Activated T-helper 2 cell treated with anti-CD3 and anti-CD28 coated beads, Interferon-gamma antibody, Interleukin-2, Interleukin-4, amounts not matched to agents 10 μg/mL and 5 μg/mL and 100 μg/mL, durations not matched to agents 14 hours and 24 hours and 36 hours (primary cell): ENCODE data around the gene TLE3. TPM values are rescaled to one million over a fixed set of nuclear protein-coding genes. Genes with fewer than 3 reads are reported as not detected.

ENCODE experiments used
- DNase-seq: peaks from one replicate; pipeline ENCODE4 v3.0.0; 2021; ENCODE audit warnings: low spot score
- H3K27ac Mint-ChIP-seq: one replicate; pipeline ENCODE4 v1.8.0; 2021; ENCODE audit warnings: mixed read lengths
- H3K27me3 Mint-ChIP-seq: one replicate; pipeline ENCODE4 v1.8.0; 2021; ENCODE audit warnings: low read depth, mixed read lengths
- H3K36me3 Mint-ChIP-seq: one replicate; pipeline ENCODE4 v1.8.0; 2021; ENCODE audit warnings: low read depth, mixed read lengths
- H3K4me1 Mint-ChIP-seq: one replicate; pipeline ENCODE4 v1.8.0; 2021; ENCODE audit warnings: low read depth, mixed read lengths
- H3K4me3 Mint-ChIP-seq: one replicate; pipeline ENCODE4 v1.8.0; 2021; ENCODE audit warnings: low read depth, mild to moderate bottlenecking, moderate library complexity, mixed read lengths
- H3K9me3 Mint-ChIP-seq: one replicate; pipeline ENCODE4 v1.8.0; 2021; ENCODE audit warnings: mixed read lengths
- intact Hi-C: fragments of 100-400 bp; cut with micrococcal nuclease; formaldehyde crosslinking; loops from one replicate; pipeline ENCODE4 v1.15.1; 2023
- total RNA-seq: library from RNA; stranded (reverse); gene quantifications from 2 replicates; pipeline ENCODE4 v1.2.3, GENCODE V29; 2022

TLE3 gene
- total RNA-seq, 1 donor from 2014 or later, result 102 TPM

GRCh38 chr15:70050970-70051369 is 46.7 kb downstream of the TLE3 start:
- Mint-ChIP-seq H3K27ac (no peak overlapping the region), H3K36me3 (peaks cover 65% of the 10 kb centered on the region), H3K4me1 (no peaks in the 10 kb centered on the region), H3K27me3 (no peaks in the 10 kb centered on the region), H3K9me3 (no peaks in the 10 kb centered on the region), H3K4me3 (no peak overlapping the region)
- intact Hi-C loops, result no loop called here
- DNase-seq, result no peak

GRCh38 chr15:70050441-70050840 is 47.3 kb downstream of the TLE3 start:
- peaks cover 59% of the 10 kb centered on the region for H3K36me3 Mint-ChIP-seq

GRCh38 chr15:70049701-70050301 is 47.9 kb downstream of the TLE3 start:
- no peaks in the 10 kb centered on the region for H3K27me3 Mint-ChIP-seq
- no peak for DNase-seq
- H3K4me1 Mint-ChIP-seq, result no peaks in the 10 kb centered on the region
- intact Hi-C loops, result no loop called here
- H3K9me3 Mint-ChIP-seq, result no peaks in the 10 kb centered on the region
- no peak overlapping the region for H3K4me3 Mint-ChIP-seq
- no peak overlapping the region for H3K27ac Mint-ChIP-seq
- H3K36me3 Mint-ChIP-seq, result peaks cover 54% of the 10 kb centered on the region

More at GRCh38 chr15:70050441-70050840, 47.3 kb downstream of the TLE3 start:
- Mint-ChIP-seq H3K4me3 (no peak overlapping the region), H3K9me3 (no peaks in the 10 kb centered on the region), H3K27ac (no peak overlapping the region), H3K27me3 (no peaks in the 10 kb centered on the region), H3K4me1 (no peaks in the 10 kb centered on the region)
- intact Hi-C loops, result no loop called here
- no peak for DNase-seq

- intact Hi-C loops, result no loop called here
- Mint-ChIP-seq H3K27me3 (no peaks in the 10 kb centered on the region), H3K4me1 (no peaks in the 10 kb centered on the region), H3K4me3 (no peak overlapping the region), H3K9me3 (no peaks in the 10 kb centered on the region), H3K27ac (no peak overlapping the region), H3K36me3 (peaks cover 45% of the 10 kb centered on the region)
- DNase-seq, result no peak
Observed at GRCh38 chr15:70048578-70049514, 48.9 kb downstream of the TLE3 start.

GRCh38 chr15:70048198-70048565 is 49.5 kb downstream of the TLE3 start:
- Mint-ChIP-seq H3K36me3 (peaks cover 41% of the 10 kb centered on the region), H3K4me1 (no peaks in the 10 kb centered on the region), H3K9me3 (no peaks in the 10 kb centered on the region), H3K27ac (no peak overlapping the region), H3K4me3 (no peak overlapping the region), H3K27me3 (no peaks in the 10 kb centered on the region)
- no peak for DNase-seq
- intact Hi-C loops, result no loop called here

- intact Hi-C loops, result no loop called here
- Mint-ChIP-seq H3K4me3 (no peak overlapping the region), H3K9me3 (no peaks in the 10 kb centered on the region), H3K27me3 (no peaks in the 10 kb centered on the region), H3K36me3 (peaks cover 36% of the 10 kb centered on the region), H3K27ac (no peak overlapping the region), H3K4me1 (no peaks in the 10 kb centered on the region)
- no peak for DNase-seq
Observed at GRCh38 chr15:70047386-70048197, 50.1 kb downstream of the TLE3 start.

GRCh38 chr15:70046679-70047369 is 50.9 kb downstream of the TLE3 start:
- DNase-seq, result no peak
- no peak overlapping the region for H3K4me3 Mint-ChIP-seq
- H3K36me3 Mint-ChIP-seq, result peaks cover 36% of the 10 kb centered on the region
- H3K27ac Mint-ChIP-seq, result no peak overlapping the region
- H3K4me1 Mint-ChIP-seq, result no peaks in the 10 kb centered on the region
- no peaks in the 10 kb centered on the region for H3K27me3 Mint-ChIP-seq
- no peaks in the 10 kb centered on the region for H3K9me3 Mint-ChIP-seq
- intact Hi-C loops, result no loop called here

GRCh38 chr15:70045045-70045444 is 52.7 kb downstream of the TLE3 start:
- peaks cover 18% of the 10 kb centered on the region for H3K36me3 Mint-ChIP-seq
- no peak overlapping the region for H3K4me3 Mint-ChIP-seq
- H3K27ac Mint-ChIP-seq, result no peak overlapping the region
- no peaks in the 10 kb centered on the region for H3K4me1 Mint-ChIP-seq
- peaks cover 4% of the 10 kb centered on the region for H3K27me3 Mint-ChIP-seq
- no peak for DNase-seq
- H3K9me3 Mint-ChIP-seq, result no peaks in the 10 kb centered on the region
- intact Hi-C loops, result no loop called here

GRCh38 chr15:70044168-70044567 is 53.5 kb downstream of the TLE3 start:
- peaks cover 5% of the 10 kb centered on the region for H3K27me3 Mint-ChIP-seq
- no peak overlapping the region for H3K4me3 Mint-ChIP-seq
- intact Hi-C loops, result no loop called here
- H3K9me3 Mint-ChIP-seq, result no peaks in the 10 kb centered on the region
- no peak overlapping the region for H3K27ac Mint-ChIP-seq
- H3K4me1 Mint-ChIP-seq, result no peaks in the 10 kb centered on the region
- H3K36me3 Mint-ChIP-seq, result peaks cover 9% of the 10 kb centered on the region
- DNase-seq, result no peak

GRCh38 chr15:70043590-70043989 is 54.1 kb downstream of the TLE3 start:
- Mint-ChIP-seq H3K27me3 (peaks cover 9% of the 10 kb centered on the region), H3K4me1 (no peaks in the 10 kb centered on the region), H3K4me3 (no peak overlapping the region), H3K27ac (no peak overlapping the region), H3K36me3 (peaks cover 4% of the 10 kb centered on the region), H3K9me3 (no peaks in the 10 kb centered on the region)
- intact Hi-C loops, result no loop called here
- DNase-seq, result no peak

GRCh38 chr15:70042553-70043214 is 55.0 kb downstream of the TLE3 start:
- intact Hi-C loops, result no loop called here
- DNase-seq, result no peak
- H3K4me1 Mint-ChIP-seq, result no peaks in the 10 kb centered on the region
- H3K36me3 Mint-ChIP-seq, result peaks cover 4% of the 10 kb centered on the region
- H3K27me3 Mint-ChIP-seq, result peaks cover 12% of the 10 kb centered on the region
- H3K4me3 Mint-ChIP-seq, result no peak overlapping the region
- no peak overlapping the region for H3K27ac Mint-ChIP-seq
- H3K9me3 Mint-ChIP-seq, result no peaks in the 10 kb centered on the region

- Mint-ChIP-seq H3K4me1 (no peaks in the 10 kb centered on the region), H3K27me3 (peaks cover 12% of the 10 kb centered on the region), H3K36me3 (peaks cover 4% of the 10 kb centered on the region), H3K27ac (no peak overlapping the region), H3K4me3 (no peak overlapping the region), H3K9me3 (no peaks in the 10 kb centered on the region)
- intact Hi-C loops, result no loop called here
- DNase-seq, result no peak
Observed at GRCh38 chr15:70039917-70040316, 57.8 kb downstream of the TLE3 start.
